Endothelial cell (in vitro differentiated cells): ENCODE measurements around the gene RASA2. TPM values are rescaled to one million over a fixed set of nuclear protein-coding genes. Genes with fewer than 3 reads are reported as not detected.

Experiments
- DNase-seq: peaks from one replicate; pipeline ENCODE4 v3.0.0; 2021; ENCODE audit warnings: low spot score
- H3K27ac Mint-ChIP-seq: one replicate; pipeline ENCODE4 v1.8.0; 2021; ENCODE audit warnings: mixed read lengths, inconsistent platforms; ENCODE audit not compliant: unreplicated experiment
- H3K27me3 Mint-ChIP-seq: one replicate; pipeline ENCODE4 v1.8.0; 2021; ENCODE audit warnings: mild to moderate bottlenecking, moderate library complexity, mixed read lengths, inconsistent platforms; ENCODE audit not compliant: unreplicated experiment
- H3K36me3 Mint-ChIP-seq: one replicate; pipeline ENCODE4 v1.8.0; 2021; ENCODE audit warnings: mild to moderate bottlenecking, low read depth, mixed read lengths, inconsistent platforms; ENCODE audit not compliant: unreplicated experiment
- H3K4me1 Mint-ChIP-seq: one replicate; pipeline ENCODE4 v1.8.0; 2021; ENCODE audit warnings: mild to moderate bottlenecking, mixed read lengths, inconsistent platforms; ENCODE audit not compliant: unreplicated experiment
- H3K4me3 Mint-ChIP-seq: one replicate; pipeline ENCODE4 v1.8.0; 2021; ENCODE audit warnings: mild to moderate bottlenecking, mixed read lengths, inconsistent platforms; ENCODE audit not compliant: unreplicated experiment
- H3K9me3 Mint-ChIP-seq: one replicate; pipeline ENCODE4 v1.8.0; 2021; ENCODE audit warnings: mixed read lengths, inconsistent platforms; ENCODE audit not compliant: unreplicated experiment
- total RNA-seq: library from RNA; stranded (reverse); fragmentation: NEBNext Ultra II Directional; extraction: Animal tissue kit (Norgen Biotek cat#: 25700); gene quantifications from one replicate; pipeline ENCODE4 v1.2.1, GENCODE V29; 2021; ENCODE audit not compliant: unreplicated experiment
- TF ChIP-seq, protein P1 (sequence below): fragments of 200-600 bp; sonication (generic); IDR thresholded peaks from one replicate; pipeline ENCODE4 v1.5.0; 2021; ENCODE audit warnings: antibody characterized with exemption; ENCODE audit not compliant: unreplicated experiment

Gene RASA2
- total RNA-seq, 1 donor from 2014 or later = 32.5 TPM

DNA sequence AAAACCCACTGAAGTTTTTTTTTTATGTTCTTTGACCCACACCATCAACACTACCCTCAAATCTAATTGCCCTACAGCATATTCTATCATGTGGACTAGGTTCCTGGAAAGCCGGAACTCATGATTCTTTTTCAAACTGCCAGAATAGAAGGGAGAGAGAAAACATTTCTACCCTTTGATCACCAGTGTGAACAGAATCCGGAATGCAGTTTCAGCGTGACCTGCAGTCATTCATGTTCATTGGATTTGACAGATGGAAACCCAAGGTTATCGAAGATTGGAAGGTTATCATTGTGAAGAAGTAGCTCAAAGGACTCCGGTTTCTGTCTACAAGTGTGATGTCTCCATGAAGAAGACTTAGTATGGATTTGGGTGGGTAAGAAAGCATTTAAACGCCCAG lies 39.4 kb upstream of the RASA2 start:
- no peak overlapping the region for H3K4me3 Mint-ChIP-seq

DNA sequence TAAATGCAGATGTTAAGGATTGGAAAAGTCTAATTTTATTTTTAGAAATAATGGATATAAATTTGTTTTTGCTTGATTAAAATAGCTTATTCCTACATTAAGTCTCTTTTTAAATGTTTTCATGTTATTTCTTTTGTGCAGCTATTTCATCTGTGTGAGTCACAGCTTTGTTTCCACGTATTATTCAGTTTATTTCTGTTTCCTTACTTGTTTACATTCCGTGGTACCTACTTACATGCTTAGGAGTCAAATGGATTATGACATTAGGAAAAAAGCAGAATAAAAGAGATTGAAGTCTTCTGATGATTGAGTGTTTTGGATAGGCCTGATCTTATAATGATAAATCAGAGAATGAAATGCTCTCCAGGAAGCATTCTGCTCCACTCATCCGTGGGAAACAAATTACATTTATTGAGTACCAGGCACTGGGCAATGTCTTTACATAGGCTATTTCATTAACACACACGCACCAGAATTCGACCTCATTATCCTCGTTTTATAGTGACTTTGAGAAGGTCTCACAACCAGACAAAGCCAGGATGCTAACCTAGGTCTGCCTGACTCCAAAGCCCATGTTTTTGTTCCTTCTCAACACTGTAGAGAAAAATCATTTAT lies 38.1 kb upstream of the RASA2 start:
- H3K36me3 Mint-ChIP-seq = peaks cover 14% of the 10 kb centered on the region
- H3K4me1 Mint-ChIP-seq = peaks cover 7% of the 10 kb centered on the region
- H3K27ac Mint-ChIP-seq = no peak overlapping the region
- no peaks in the 10 kb centered on the region for H3K27me3 Mint-ChIP-seq
- no peak for DNase-seq
- H3K4me3 Mint-ChIP-seq = no peak overlapping the region
- no peaks in the 10 kb centered on the region for H3K9me3 Mint-ChIP-seq
- TF ChIP-seq, protein P1, sequence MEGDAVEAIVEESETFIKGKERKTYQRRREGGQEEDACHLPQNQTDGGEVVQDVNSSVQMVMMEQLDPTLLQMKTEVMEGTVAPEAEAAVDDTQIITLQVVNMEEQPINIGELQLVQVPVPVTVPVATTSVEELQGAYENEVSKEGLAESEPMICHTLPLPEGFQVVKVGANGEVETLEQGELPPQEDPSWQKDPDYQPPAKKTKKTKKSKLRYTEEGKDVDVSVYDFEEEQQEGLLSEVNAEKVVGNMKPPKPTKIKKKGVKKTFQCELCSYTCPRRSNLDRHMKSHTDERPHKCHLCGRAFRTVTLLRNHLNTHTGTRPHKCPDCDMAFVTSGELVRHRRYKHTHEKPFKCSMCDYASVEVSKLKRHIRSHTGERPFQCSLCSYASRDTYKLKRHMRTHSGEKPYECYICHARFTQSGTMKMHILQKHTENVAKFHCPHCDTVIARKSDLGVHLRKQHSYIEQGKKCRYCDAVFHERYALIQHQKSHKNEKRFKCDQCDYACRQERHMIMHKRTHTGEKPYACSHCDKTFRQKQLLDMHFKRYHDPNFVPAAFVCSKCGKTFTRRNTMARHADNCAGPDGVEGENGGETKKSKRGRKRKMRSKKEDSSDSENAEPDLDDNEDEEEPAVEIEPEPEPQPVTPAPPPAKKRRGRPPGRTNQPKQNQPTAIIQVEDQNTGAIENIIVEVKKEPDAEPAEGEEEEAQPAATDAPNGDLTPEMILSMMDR = no peak

More for the DNA sequence above, 39.4 kb upstream of the RASA2 start:
- Mint-ChIP-seq H3K4me1 (peaks cover 7% of the 10 kb centered on the region), H3K36me3 (peaks cover 19% of the 10 kb centered on the region), H3K27me3 (no peaks in the 10 kb centered on the region), H3K27ac (no peak overlapping the region), H3K9me3 (no peaks in the 10 kb centered on the region)
- TF ChIP-seq, protein P1 = no peak
- no peak for DNase-seq

DNA sequence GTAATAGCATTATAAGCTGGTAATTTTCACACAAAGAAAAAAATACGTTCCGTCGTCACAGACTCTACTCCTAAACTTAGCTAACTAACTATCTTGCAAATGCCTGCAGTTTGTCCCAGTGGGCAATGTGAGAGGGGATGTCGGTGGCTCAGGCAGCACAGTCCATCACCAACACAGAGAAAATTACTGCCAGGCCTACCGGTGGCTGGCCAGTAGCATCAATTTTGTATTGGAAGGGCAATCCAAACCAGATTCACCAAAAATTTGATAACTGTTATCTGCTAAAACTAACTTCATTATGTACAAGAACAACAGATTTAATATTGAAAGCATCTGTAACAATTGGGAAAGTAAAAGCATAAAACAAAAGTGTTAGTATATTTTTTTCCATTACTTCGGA lies 37.4 kb upstream of the RASA2 start:
- Mint-ChIP-seq H3K9me3 (no peaks in the 10 kb centered on the region), H3K36me3 (peaks cover 7% of the 10 kb centered on the region), H3K4me1 (peaks cover 7% of the 10 kb centered on the region), H3K27ac (no peak overlapping the region), H3K4me3 (no peak overlapping the region), H3K27me3 (no peaks in the 10 kb centered on the region)
- TF ChIP-seq, protein P1 = no peak
- DNase-seq = no peak

DNA sequence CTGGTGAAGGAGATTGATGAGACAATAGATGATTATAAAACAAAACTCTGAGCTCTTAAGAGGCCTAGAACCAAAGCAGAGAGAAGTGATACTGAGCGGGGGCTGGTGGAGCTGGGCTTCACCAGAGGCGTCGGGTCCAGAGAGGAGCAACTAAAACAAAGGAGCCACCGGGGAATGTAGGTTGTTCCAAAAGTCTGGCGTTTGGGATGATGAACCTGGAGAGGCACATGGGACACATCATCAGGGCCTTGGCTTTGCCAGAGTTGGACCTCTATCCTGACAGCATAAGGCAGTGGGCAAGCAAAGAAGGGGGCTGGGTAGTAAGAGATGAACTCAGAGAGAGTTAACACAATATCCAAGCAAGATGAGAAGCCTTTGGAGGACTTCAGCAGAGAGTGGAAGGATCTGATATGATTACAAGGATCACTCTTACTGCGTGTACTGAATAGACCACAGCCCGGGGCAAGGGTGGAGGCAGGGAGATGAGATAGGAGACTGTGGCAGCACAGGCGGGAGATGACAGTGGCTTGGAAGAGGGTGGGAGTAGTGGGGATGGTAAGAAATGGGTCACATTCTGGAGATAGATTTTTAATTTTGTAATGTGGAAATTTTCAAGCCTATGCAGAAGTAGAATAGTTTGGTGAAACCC lies 36.0 kb upstream of the RASA2 start:
- H3K4me3 Mint-ChIP-seq = no peak overlapping the region
- no peak for DNase-seq
- H3K27ac Mint-ChIP-seq = no peak overlapping the region
- H3K36me3 Mint-ChIP-seq = no peaks in the 10 kb centered on the region
- TF ChIP-seq, protein P1 = no peak
- H3K27me3 Mint-ChIP-seq = no peaks in the 10 kb centered on the region
- no peaks in the 10 kb centered on the region for H3K9me3 Mint-ChIP-seq
- H3K4me1 Mint-ChIP-seq = peaks cover 16% of the 10 kb centered on the region

DNA sequence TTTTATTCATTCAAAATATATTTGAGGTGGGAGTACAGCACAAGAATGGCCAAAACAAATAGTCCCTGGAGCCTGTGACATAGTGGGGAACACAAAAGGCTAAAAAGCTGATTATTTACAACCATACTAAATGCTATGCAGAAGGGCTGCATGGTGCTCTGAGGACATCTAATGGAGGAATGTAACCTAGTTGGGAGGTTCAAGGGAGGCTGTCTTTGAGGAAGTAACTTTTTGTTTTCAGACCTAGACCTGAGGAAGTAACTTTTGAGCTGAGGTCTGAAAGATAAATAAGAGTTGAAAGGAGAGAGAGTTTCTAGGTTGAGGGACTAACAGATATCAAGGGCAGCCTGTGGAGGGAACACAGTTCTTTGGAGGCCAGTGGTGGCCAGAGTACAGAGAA lies 34.8 kb upstream of the RASA2 start:
- peak; percentile 26 for DNase-seq
- no peak overlapping the region for H3K4me3 Mint-ChIP-seq
- no peaks in the 10 kb centered on the region for H3K36me3 Mint-ChIP-seq
- TF ChIP-seq, protein P1 = no peak
- no peak overlapping the region for H3K27ac Mint-ChIP-seq
- peaks cover 22% of the 10 kb centered on the region for H3K4me1 Mint-ChIP-seq
- peaks cover 2% of the 10 kb centered on the region for H3K27me3 Mint-ChIP-seq
- no peaks in the 10 kb centered on the region for H3K9me3 Mint-ChIP-seq
